Adrenal gland (tissue), 12 donors: ENCODE measurements around the gene ZNF133. TPM values are rescaled to one million over a fixed set of nuclear protein-coding genes. Genes with fewer than 3 reads are reported as not detected.
A peak's percentile ranks its signal among the peaks of the same experiment; 100 is the strongest.

Source experiments
- DNase-seq, 7 donors: peaks; one replicate each; pipeline ENCODE4 v3.0.0-alpha.2; 2019 to 2020
- H3K27ac ChIP-seq, 5 donors: fragments of 200-600 bp; sonication (generic) in 4 of 5; 1 replicate in 3 of 5; 2 replicates in 2 of 5; pipeline versions ENCODE4 v1.5.1 to v1.8.0; 2016 to 2020; ENCODE audit warnings: mild to moderate bottlenecking in 1 of 5
- H3K27me3 ChIP-seq: fragments of 200-600 bp; 2 replicates; pipeline ENCODE4 v1.8.0; 2021
- H3K36me3 ChIP-seq, 2 donors: fragments of 200-600 bp; replicated peaks in 1 of 2; 1 replicate in 1 of 2; 2 replicates in 1 of 2; pipeline versions ENCODE4 v1.5.1 to v1.8.0; 2018 to 2022
- H3K4me1 ChIP-seq, 2 donors: fragments of 200-600 bp; replicated peaks in 1 of 2; 1 replicate in 1 of 2; 2 replicates in 1 of 2; pipeline versions ENCODE4 v1.5.1 to v1.8.0; 2018 to 2021
- H3K4me3 ChIP-seq, 4 donors: fragments of 200-600 bp; sonication (generic) in 3 of 4; one replicate each; pipeline ENCODE4 v1.5.1; 2016 to 2018
- H3K9me3 ChIP-seq, 3 donors: fragments of 200-600 bp; sonication (generic) in 1 of 3; replicated peaks in 1 of 3; 1 replicate in 2 of 3; 2 replicates in 1 of 3; pipeline versions ENCODE4 v1.5.1 to v1.8.0; 2016 to 2021
- CTCF ChIP-seq, 6 experiments: fragments of 450-650 bp in 4 of 6; fragments of 200-600 bp in 2 of 6; sonication (generic) in 1 of 6; IDR thresholded peaks; 1 replicate in 5 of 6; 2 replicates in 1 of 6; pipeline versions ENCODE4 v1.5.1 to v1.8.0; 2016 to 2021; ENCODE audit warnings: antibody characterized with exemption in 6 of 6, mild to moderate bottlenecking in 2 of 6, moderate library complexity in 1 of 6
- POLR2A ChIP-seq, 2 donors: fragments of 450-650 bp; IDR thresholded peaks; one replicate each; pipeline ENCODE4 v1.6.1; 2017; ENCODE audit warnings: antibody characterized with exemption in 2 of 2, mild to moderate bottlenecking in 2 of 2, moderate library complexity in 1 of 2
- WGBS, 4 donors: extraction: QIAGEN DNeasy Blood & Tissue Kit in 2 of 4; methylation state at CpG; one replicate each; pipeline versions ENCODE4 v1.1.5 to v1.1.7; 2013 to 2017; 5-methylcytosine and 5-hydroxymethylcytosine counted together
- intact Hi-C, 2 donors: fragments of 100-400 bp; cut with DNase I; formaldehyde crosslinking; loops; one replicate each; pipeline versions ENCODE4 v1.14.1 to v1.15.0; 2022 to 2023
- polyA plus RNA-seq, 3 donors: library from polyadenylated mRNA; stranded (reverse); fragments of 200-250 nt in 2 of 3; fragments of 350-450 nt in 1 of 3; fragmentation: Illumina TruSeq in 1 of 3; extraction: RNeasy Lipid Tissue Mini Kit (QIAGEN cat#74804) in 1 of 3; gene quantifications; one replicate each; pipeline ENCODE4 v1.2.3, GENCODE V29; 2013 to 2014
- total RNA-seq, 9 donors: library from RNA; depleted of rRNA in 4 of 9; stranded (reverse); fragments of >200 nt in 4 of 9; fragments of 120-200 nt in 1 of 9; fragmentation: NEBNext Ultra II Directional in 1 of 9; extraction: Animal tissue kit (Norgen Biotek cat#: 25700) in 1 of 9; gene quantifications; one replicate each; pipeline versions ENCODE4 v1.1.0 to v1.2.4, GENCODE V29; 2013 to 2023
- donor health status: healthy with polysubstance abuse.
- donor health status: Bipolar disorder and iron deficiency.
- donor health status: DM: yes; HTN: yes; CAD: no.
- donor health status: DM: no; HTN: no; CAD: no.
- donor health status: DM: no; HTN: no; CAD: no.
- donor health status: DM: yes; HTN: yes; CAD: no.

Gene ZNF133
- total and polyA plus RNA-seq, 12 donors = 7.1 to 54.9 (median 13.4) TPM

DNA sequence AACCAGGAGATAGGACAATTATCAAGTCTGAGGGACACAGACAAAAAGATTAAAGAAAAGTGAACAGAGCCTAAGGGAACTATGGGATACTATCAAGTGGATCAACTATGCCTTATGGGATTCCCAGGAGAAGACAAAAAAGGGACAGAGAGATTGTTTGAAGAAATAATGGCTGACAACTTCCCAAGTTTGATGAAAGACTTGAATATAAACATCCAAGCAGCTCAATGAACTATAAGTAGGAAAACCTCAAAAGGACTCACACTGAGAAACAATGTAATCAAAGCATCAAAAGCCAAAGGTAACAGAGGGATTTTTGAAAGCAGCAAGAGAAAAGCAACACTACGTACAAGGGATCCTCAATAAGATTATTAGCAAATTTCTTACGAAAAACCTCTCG is 11.0 kb downstream of the ZNF133 start:
- Histone ChIP-seq H3K36me3 (no peaks in the 10 kb centered on the region), H3K27me3 (no peaks in the 10 kb centered on the region), H3K4me1 (no peaks in the 10 kb centered on the region), H3K9me3 (no peaks in the 10 kb centered on the region), H3K27ac (no peak overlapping the region), H3K4me3 (no peak overlapping the region)
- TF ChIP-seq CTCF (IDR thresholded peaks at IDR 0.05) (no peak), POLR2A (IDR thresholded peaks at IDR 0.05) (no peak)
- intact Hi-C loops = no loop called here
- DNase-seq = no peak
- 92 to 98% (median 96%) methylated on average over 3 of the region's 3 CpGs for WGBS, 4 donors

GRCh38 chr20:18304618-18305017 is 16.3 kb downstream of the ZNF133 start:
- WGBS, 4 donors = 94 to 100% (median 97%) methylated on average over 1 of the region's 1 CpG
- Histone ChIP-seq H3K9me3 (no peaks in the 10 kb centered on the region), H3K36me3 (peaks cover 0 to 9% of the 10 kb centered on the region in 2 donors)

DNA sequence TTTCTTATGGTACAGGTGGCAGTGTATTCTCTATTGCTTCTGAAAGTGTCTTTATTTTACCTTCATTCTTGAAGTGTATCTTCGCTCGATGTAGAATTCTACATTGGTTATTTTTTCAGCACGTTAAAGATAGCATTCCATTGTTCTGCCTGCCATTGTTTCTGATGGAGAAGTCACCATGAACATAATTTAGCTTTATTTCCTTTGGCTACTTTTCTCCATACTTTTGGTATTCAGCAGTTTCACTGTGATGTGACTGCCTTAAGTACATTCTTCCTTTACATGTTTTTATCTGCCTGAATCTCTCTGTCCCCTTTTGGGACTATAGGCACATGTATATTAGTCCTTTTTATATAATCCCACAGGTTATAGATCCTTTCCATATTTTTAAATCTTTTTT is 19.0 kb downstream of the ZNF133 start:
- intact Hi-C loops = no loop called here
- H3K27me3 ChIP-seq = no peaks in the 10 kb centered on the region
- H3K9me3 ChIP-seq = no peaks in the 10 kb centered on the region
- no peak overlapping the region for H3K4me3 ChIP-seq
- WGBS, 4 donors = 81 to 91% (median 84%) methylated on average over 3 of the region's 3 CpGs
- H3K4me1 ChIP-seq = no peaks in the 10 kb centered on the region
- DNase-seq = no peak
- H3K27ac ChIP-seq = no peak overlapping the region
- TF ChIP-seq CTCF (IDR thresholded peaks at IDR 0.05) = no peak
- TF ChIP-seq POLR2A (IDR thresholded peaks at IDR 0.05) = no peak
- peaks cover 0 to 9% of the 10 kb centered on the region in 2 donors for H3K36me3 ChIP-seq

More at GRCh38 chr20:18304618-18305017, 16.3 kb downstream of the ZNF133 start:
- Histone ChIP-seq H3K27ac (no peak overlapping the region), H3K27me3 (no peaks in the 10 kb centered on the region), H3K4me3 (no peak overlapping the region), H3K4me1 (no peaks in the 10 kb centered on the region)
- no peak for DNase-seq
- TF ChIP-seq POLR2A (IDR thresholded peaks at IDR 0.05) (no peak), CTCF (IDR thresholded peaks at IDR 0.05) (peak in 2 of 6 experiments; percentile 8 to 11)
- intact Hi-C loops = no loop called here

DNA sequence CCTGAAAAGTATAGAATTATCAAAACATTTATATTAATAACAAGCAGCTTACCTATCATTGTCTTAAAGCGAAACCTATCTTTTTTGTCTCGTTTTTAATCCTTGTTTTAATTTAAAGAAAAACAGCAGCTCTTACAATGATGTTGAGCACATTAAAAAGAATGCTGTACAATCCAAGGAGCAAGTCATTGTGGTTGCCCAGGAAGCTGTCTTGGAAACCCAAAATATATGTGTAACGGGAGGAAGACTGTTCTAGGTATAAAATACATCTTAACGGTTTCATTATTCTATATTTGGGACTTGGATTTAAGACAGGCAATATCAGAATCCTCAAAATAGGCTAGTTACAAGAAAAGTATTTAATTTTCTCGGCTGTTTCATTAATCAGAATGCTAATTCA is 21.7 kb downstream of the ZNF133 start:
- TF ChIP-seq CTCF (IDR thresholded peaks at IDR 0.05) = no peak
- TF ChIP-seq POLR2A (IDR thresholded peaks at IDR 0.05) = no peak
- H3K27me3 ChIP-seq = no peaks in the 10 kb centered on the region
- H3K27ac ChIP-seq = no peak overlapping the region
- no peak overlapping the region for H3K4me3 ChIP-seq
- WGBS, 4 donors = 71 to 90% (median 84%) methylated on average over 5 of the region's 5 CpGs
- intact Hi-C loops = no loop called here
- peaks cover 0 to 8% of the 10 kb centered on the region in 2 donors for H3K4me1 ChIP-seq
- H3K9me3 ChIP-seq = no peaks in the 10 kb centered on the region
- peaks cover 0 to 19% of the 10 kb centered on the region in 2 donors for H3K36me3 ChIP-seq
- DNase-seq = no peak
